PC-9 (cell line): ENCODE data around the gene ZNRD2. TPM values are rescaled to one million over a fixed set of nuclear protein-coding genes. Genes with fewer than 3 reads are reported as not detected.

Source experiments
- BruUV-seq: library from RNA; stranded (reverse); fragments of 400-500 nt; replicated peaks from 2 replicates; lab custom pipeline; 2021; lab: Mats Ljungman, UMichigan
- CTCF ChIA-PET: fragments of 300-600 bp; sonication (Branson Sonifier 250); formaldehyde crosslinking; loops from one replicate; lab custom pipeline; 2022; ENCODE audit warnings: antibody characterized with exemption; lab: Charles Lee
- POLR2A ChIA-PET: fragments of 300-600 bp; sonication (Branson Sonifier 250); formaldehyde crosslinking; loops from one replicate; lab custom pipeline; 2022; ENCODE audit warnings: antibody characterized with exemption; ENCODE audit not compliant: unreplicated experiment; lab: Charles Lee
- DNase-seq, 2 experiments: peaks; one replicate each; pipeline versions ENCODE4 v3.0.0 to v3.0.0-alpha.2; 2015 to 2022; ENCODE audit warnings: mixed read lengths in 1 of 2
- H2AFZ ChIP-seq: fragments of 200-600 bp; sonication (generic); 2 replicates; pipeline ENCODE4 v1.8.1; 2017; ENCODE audit warnings: antibody characterized with exemption
- H3F3A ChIP-seq: fragments of 200-600 bp; sonication (generic); 2 replicates; pipeline ENCODE4 v1.8.1; 2017; ENCODE audit warnings: antibody characterized with exemption, mild to moderate bottlenecking, low read depth; ENCODE audit not compliant: insufficient read depth
- H3K27ac ChIP-seq: fragments of 200-600 bp; sonication (generic); 2 replicates; pipeline ENCODE4 v1.6.1; 2016; ENCODE audit warnings: mixed run types
- H3K27me3 ChIP-seq: fragments of 200-600 bp; sonication (generic); 2 replicates; pipeline ENCODE4 v1.6.1; 2016; ENCODE audit warnings: low read depth, mixed run types; ENCODE audit not compliant: insufficient read depth
- H3K36me3 ChIP-seq: fragments of 200-600 bp; sonication (generic); 2 replicates; pipeline ENCODE4 v1.6.1; 2016; ENCODE audit warnings: low read depth, mixed run types
- H3K4me1 ChIP-seq: fragments of 200-600 bp; sonication (generic); replicated peaks from 2 replicates; pipeline ENCODE4 v1.6.1; 2016; ENCODE audit warnings: mixed run types; ENCODE audit not compliant: insufficient read depth
- H3K4me2 ChIP-seq: fragments of 200-600 bp; sonication (generic); 2 replicates; pipeline ENCODE4 v1.6.1; 2017; ENCODE audit warnings: mixed run types
- H3K4me3 ChIP-seq: fragments of 200-600 bp; sonication (generic); 2 replicates; pipeline ENCODE4 v1.6.1; 2016; ENCODE audit warnings: mixed run types
- H3K79me2 ChIP-seq: fragments of 200-600 bp; sonication (generic); 2 replicates; pipeline ENCODE4 v1.6.1; 2017; ENCODE audit warnings: low read depth, mixed run types
- H3K9me2 ChIP-seq: fragments of 200-600 bp; sonication (generic); 2 replicates; pipeline ENCODE4 v1.8.1; 2017; ENCODE audit warnings: mild to moderate bottlenecking; ENCODE audit not compliant: insufficient read depth
- H3K9me3 ChIP-seq: fragments of 200-600 bp; sonication (generic); 2 replicates; pipeline ENCODE4 v1.8.1; 2016; ENCODE audit warnings: low read depth; ENCODE audit not compliant: insufficient read depth
- H4K20me1 ChIP-seq: fragments of 200-600 bp; sonication (generic); 2 replicates; pipeline ENCODE4 v1.8.1; 2017; ENCODE audit not compliant: insufficient read depth
- CTCF ChIP-seq: fragments of 200-600 bp; sonication (generic); conservative IDR thresholded peaks from 2 replicates; pipeline ENCODE4 v1.6.1; 2017; ENCODE audit warnings: mixed run types, antibody characterized with exemption, mild to moderate bottlenecking, moderate library complexity
- EZH2 ChIP-seq: fragments of 200-600 bp; sonication (generic); IDR thresholded peaks from 2 replicates; pipeline ENCODE4 v1.8.0; 2017; ENCODE audit warnings: antibody characterized with exemption, low read depth
- intact Hi-C: fragments of 100-400 bp; cut with micrococcal nuclease; formaldehyde crosslinking; loops from one replicate; pipeline ENCODE4 v1.10.0; 2022; ENCODE audit not compliant: unreplicated experiment
- total RNA-seq: library from RNA; stranded (reverse); gene quantifications from 2 replicates; pipeline ENCODE4 v1.2.3, GENCODE V29; 2021

The ZNRD2 gene
- total RNA-seq, 1 experiment from 2014 or later = 51.4 TPM

GRCh38 chr11:65599955-65600246 is 29.6 kb downstream of the ZNRD2 start:
- H3K4me3 ChIP-seq = no peak overlapping the region
- no peaks in the 10 kb centered on the region for H3K36me3 ChIP-seq
- no peaks in the 10 kb centered on the region for H4K20me1 ChIP-seq
- no TSS peak for BruUV-seq
- H3K79me2 ChIP-seq = no peaks in the 10 kb centered on the region
- DNase-seq = no peak
- no peaks in the 10 kb centered on the region for H3K9me3 ChIP-seq
- ChIA-PET CTCF (no interaction called here), POLR2A (no interaction called here)
- H3K27me3 ChIP-seq = no peaks in the 10 kb centered on the region
- no peak overlapping the region for H3K4me2 ChIP-seq
- H3K9me2 ChIP-seq = no peaks in the 10 kb centered on the region
- H2AFZ ChIP-seq = no peak overlapping the region
- intact Hi-C loops = no loop called here
- H3K27ac ChIP-seq = no peak overlapping the region
- TF ChIP-seq EZH2 = no peak
- no peak for TF ChIP-seq CTCF
- peaks cover 17% of the 10 kb centered on the region for H3F3A ChIP-seq
- 0 out of 2 replicates have a peak, but pooled peaks cover 7% of the 10 kb centered on the region for H3K4me1 ChIP-seq

GRCh38 chr11:65604258-65604657 is 34.0 kb downstream of the ZNRD2 start:
- H3K4me3 ChIP-seq = no peak overlapping the region
- H3K36me3 ChIP-seq = no peaks in the 10 kb centered on the region
- no peak overlapping the region for H3K4me2 ChIP-seq
- peaks cover 8% of the 10 kb centered on the region; the same call in 1 of the 2 replicates for H3F3A ChIP-seq
- no peak overlapping the region for H2AFZ ChIP-seq
- H3K27ac ChIP-seq = no peak overlapping the region
- no TSS peak for BruUV-seq
- H3K79me2 ChIP-seq = no peaks in the 10 kb centered on the region
- no peaks in the 10 kb centered on the region for H3K9me3 ChIP-seq
- TF ChIP-seq CTCF = no peak
- TF ChIP-seq EZH2 = no peak
- H3K9me2 ChIP-seq = no peaks in the 10 kb centered on the region
- CTCF ChIA-PET = interaction anchor here (0.6 kb wide), 1 partner anchor 43 kb away, joined by 3 read pairs; no protein-coding TSS in a partner anchor
- intact Hi-C loops = no loop called here
- no peaks in the 10 kb centered on the region for H3K27me3 ChIP-seq
- H3K4me1 ChIP-seq = no peaks in the 10 kb centered on the region
- POLR2A ChIA-PET = interaction anchor here (0.6 kb wide), 1 partner anchor 25 kb away, joined by 12 read pairs; no protein-coding TSS in a partner anchor
- H4K20me1 ChIP-seq = peaks cover 1% of the 10 kb centered on the region; the same call in 1 of the 2 replicates
- no peak for DNase-seq

GRCh38 chr11:65606876-65607613 is 36.8 kb downstream of the ZNRD2 start:
- intact Hi-C loops = no loop called here
- CTCF ChIA-PET = no interaction called here
- no peak overlapping the region for H3K4me3 ChIP-seq
- no peak overlapping the region for H3K4me2 ChIP-seq
- H3K27me3 ChIP-seq = no peaks in the 10 kb centered on the region
- no peak for DNase-seq
- POLR2A ChIA-PET = interaction anchor here (0.7 kb wide), 1 partner anchor 305 kb away, joined by 3 read pairs; no protein-coding TSS in a partner anchor
- H3K9me2 ChIP-seq = no peaks in the 10 kb centered on the region
- TF ChIP-seq CTCF (no peak), EZH2 (no peak)
- H4K20me1 ChIP-seq = peaks cover 8% of the 10 kb centered on the region; the same call in 1 of the 2 replicates
- no TSS peak for BruUV-seq
- no peak overlapping the region for H2AFZ ChIP-seq
- H3K9me3 ChIP-seq = no peaks in the 10 kb centered on the region
- H3K27ac ChIP-seq = no peak overlapping the region
- no peaks in the 10 kb centered on the region for H3K36me3 ChIP-seq
- peaks cover 10% of the 10 kb centered on the region; the same call in 1 of the 2 replicates for H3F3A ChIP-seq
- peaks cover 2% of the 10 kb centered on the region; the same call in 1 of the 2 replicates for H3K4me1 ChIP-seq
- H3K79me2 ChIP-seq = peaks cover 16% of the 10 kb centered on the region
